SK-N-SH (cell line): ENCODE measurements around the gene DGCR8. TPM values are rescaled to one million over a fixed set of nuclear protein-coding genes. Genes with fewer than 3 reads are reported as not detected.

Experiments
- CTCF ChIA-PET: fragments of 300-600, 350-600 bp; formaldehyde crosslinking; extraction: SDS; loops from one replicate; lab custom pipeline; 2021; lab: Yijun Ruan, JAX
- POLR2A ChIA-PET: fragments of 350-600 bp; sonication (Branson Sonifier 250); formaldehyde crosslinking; extraction: SDS; loops from one replicate; lab custom pipeline; 2020; ENCODE audit warnings: antibody characterized with exemption, inconsistent platforms; lab: Yijun Ruan, JAX
- DNase-seq: peaks from one replicate; pipeline ENCODE4 v3.0.0; 2012
- H2AFZ ChIP-seq: fragments of 200-600 bp; sonication (generic); 2 replicates; pipeline ENCODE4 v1.8.1; 2016; ENCODE audit warnings: antibody characterized with exemption, mild to moderate bottlenecking, low read depth
- H3F3A ChIP-seq: fragments of 200-600 bp; sonication (generic); replicated peaks from 2 replicates; pipeline ENCODE3; 2016; ENCODE audit warnings: antibody characterized with exemption, mild to moderate bottlenecking; ENCODE audit not compliant: insufficient read depth
- H3K27ac ChIP-seq, 2 experiments: fragments of 200-500 bp in 1 of 2; fragments of 200-600 bp in 1 of 2; sonication (Bioruptor generic) in 1 of 2; sonication (generic), shearing (Covaris generic) in 1 of 2; 2 replicates each; pipeline versions ENCODE4 v1.5.1 to v1.6.1; 2014 to 2016; ENCODE audit warnings: low read depth in 2 of 2, inconsistent platforms in 1 of 2, low read length in 1 of 2, mild to moderate bottlenecking in 1 of 2, mixed read lengths in 1 of 2
- H3K27me3 ChIP-seq: fragments of 200-600 bp; sonication (generic), shearing (Covaris generic); 2 replicates; pipeline ENCODE4 v1.6.1; 2016; ENCODE audit warnings: mixed run types; ENCODE audit not compliant: insufficient read depth
- H3K36me3 ChIP-seq, 2 experiments: fragments of 200-500 bp in 1 of 2; fragments of 200-600 bp in 1 of 2; sonication (Bioruptor generic) in 1 of 2; sonication (generic) in 1 of 2; replicated peaks in 1 of 2; 2 replicates each; pipeline versions ENCODE3 to v1.5.1; 2014 to 2016; ENCODE audit warnings: low read length in 1 of 2, mild to moderate bottlenecking in 1 of 2; ENCODE audit not compliant: insufficient read depth in 2 of 2, control insufficient read depth in 1 of 2
- H3K4me1 ChIP-seq, 2 experiments: fragments of 200-500 bp in 1 of 2; fragments of 200-600 bp in 1 of 2; sonication (Bioruptor generic) in 1 of 2; sonication (generic), shearing (Covaris generic) in 1 of 2; 2 replicates each; pipeline versions ENCODE4 v1.5.1 to v1.6.1; 2014 to 2016; ENCODE audit warnings: low read depth in 1 of 2, low read length in 1 of 2, mixed run types in 1 of 2; ENCODE audit not compliant: insufficient read depth in 2 of 2, control insufficient read depth in 1 of 2
- H3K4me2 ChIP-seq: fragments of 200-600 bp; sonication (generic), shearing (Covaris generic); 2 replicates; pipeline ENCODE4 v1.6.1; 2017; ENCODE audit warnings: mixed run types
- H3K4me3 ChIP-seq, 2 experiments: fragments of 200-500 bp in 1 of 2; fragments of 200-600 bp in 1 of 2; sonication (Bioruptor generic) in 1 of 2; sonication (generic), shearing (Covaris generic) in 1 of 2; 2 replicates each; pipeline versions ENCODE4 v1.5.1 to v1.8.1; 2014 to 2016; ENCODE audit warnings: low read depth in 2 of 2, inconsistent platforms in 1 of 2, low read length in 1 of 2, mild to moderate bottlenecking in 1 of 2, mixed read lengths in 1 of 2, moderate library complexity in 1 of 2
- H3K79me2 ChIP-seq: fragments of 200-600 bp; sonication (generic); 2 replicates; pipeline ENCODE4 v1.8.1; 2017; ENCODE audit warnings: mild to moderate bottlenecking; ENCODE audit not compliant: insufficient read depth
- H3K9ac ChIP-seq: fragments of 200-600 bp; sonication (generic); 2 replicates; pipeline ENCODE4 v1.6.1; 2017; ENCODE audit warnings: mixed run types
- H3K9me2 ChIP-seq: fragments of 200-600 bp; sonication (generic); 2 replicates; pipeline ENCODE4 v1.6.1; 2017; ENCODE audit warnings: mixed run types
- H3K9me3 ChIP-seq: fragments of 200-600 bp; sonication (generic); 2 replicates; pipeline ENCODE4 v1.6.1; 2017; ENCODE audit warnings: mixed run types, mild to moderate bottlenecking, moderate library complexity
- H4K20me1 ChIP-seq: fragments of 200-600 bp; sonication (generic); 2 replicates; pipeline ENCODE4 v1.6.1; 2017; ENCODE audit warnings: mild to moderate bottlenecking, mixed run types; ENCODE audit not compliant: insufficient read depth
- CHD2 ChIP-seq: fragments of 150-350 bp; IDR thresholded peaks from 2 replicates; pipeline ENCODE4 v1.6.1; 2018; ENCODE audit warnings: low read length; ENCODE audit not compliant: partially characterized antibody
- EZH2phosphoT487 ChIP-seq: fragments of 200-600 bp; sonication (generic); IDR thresholded peaks from 2 replicates; pipeline ENCODE4 v1.6.1; 2017; ENCODE audit warnings: low read depth, mixed run types, mild to moderate bottlenecking, antibody characterized with exemption, moderate library complexity, borderline replicate concordance
- FOXJ3 ChIP-seq: sonication (generic); formaldehyde crosslinking; IDR thresholded peaks from 2 replicates; pipeline ENCODE4 v1.5.1; 2020; ENCODE audit warnings: mild to moderate bottlenecking, missing genetic modification reagents
- MEF2A ChIP-seq: IDR thresholded peaks from 2 replicates; pipeline ENCODE4 v1.4.0; 2012; ENCODE audit warnings: low read depth, borderline replicate concordance
- MXI1 ChIP-seq: IDR thresholded peaks from 2 replicates; pipeline ENCODE4 v1.6.1; 2012; ENCODE audit warnings: mild to moderate bottlenecking, low read depth, low read length, improper control_type of control experiment
- POLR2AphosphoS5 ChIP-seq: IDR thresholded peaks from 2 replicates; pipeline ENCODE4 v1.6.1; 2012; ENCODE audit warnings: low read depth, low read length
- RAD21 ChIP-seq: IDR thresholded peaks from 2 replicates; pipeline ENCODE4 v1.6.1; 2012; ENCODE audit warnings: mild to moderate bottlenecking, low read length
- SIN3A ChIP-seq: IDR thresholded peaks from 2 replicates; pipeline ENCODE4 v1.6.1; 2012; ENCODE audit warnings: low read depth, mild to moderate bottlenecking, low read length, moderate library complexity, borderline replicate concordance
- TAF1 ChIP-seq: IDR thresholded peaks from 2 replicates; pipeline ENCODE4 v1.6.1; 2012; ENCODE audit warnings: low read depth, mild to moderate bottlenecking, low read length, moderate library complexity, borderline replicate concordance
- TEAD4 ChIP-seq: IDR thresholded peaks from 2 replicates; pipeline ENCODE4 v1.4.0; 2012; ENCODE audit warnings: mild to moderate bottlenecking, borderline replicate concordance; ENCODE audit not compliant: insufficient read depth
- WGBS: methylation state at CpG from one replicate; pipeline ENCODE4 v1.1.6; 2017; ENCODE audit warnings: low lambda C conversion rate; 5-methylcytosine and 5-hydroxymethylcytosine counted together
- polyA plus RNA-seq, 3 experiments: library from polyadenylated mRNA; depleted of rRNA; stranded (reverse); fragments of >200 nt; gene quantifications; 2 replicates each; pipeline ENCODE4 v1.2.3, GENCODE V29; 2012
- TF ChIP-seq, protein P1 (sequence below): fragments of 200-600 bp; sonication (generic); IDR thresholded peaks from 2 replicates; pipeline ENCODE4 v1.6.1; 2017; ENCODE audit warnings: antibody characterized with exemption, mild to moderate bottlenecking, moderate library complexity
- TF ChIP-seq, protein P2 (sequence below): fragments of 150-350 bp; IDR thresholded peaks from 2 replicates; pipeline ENCODE4 v1.6.1; 2016; ENCODE audit warnings: mild to moderate bottlenecking, low read depth, low read length
- TF ChIP-seq, protein P3 (sequence below): IDR thresholded peaks from 2 replicates; pipeline ENCODE4 v1.4.0; 2012; ENCODE audit warnings: low read depth, borderline replicate concordance
- TF ChIP-seq, protein P4 (sequence below): IDR thresholded peaks from 2 replicates; pipeline ENCODE4 v1.4.0; 2012; ENCODE audit warnings: low read depth

Gene DGCR8
- polyA plus RNA-seq, 1 of the 3 experiments (the other 2 are of a cell fraction): 26.5 TPM

DNA sequence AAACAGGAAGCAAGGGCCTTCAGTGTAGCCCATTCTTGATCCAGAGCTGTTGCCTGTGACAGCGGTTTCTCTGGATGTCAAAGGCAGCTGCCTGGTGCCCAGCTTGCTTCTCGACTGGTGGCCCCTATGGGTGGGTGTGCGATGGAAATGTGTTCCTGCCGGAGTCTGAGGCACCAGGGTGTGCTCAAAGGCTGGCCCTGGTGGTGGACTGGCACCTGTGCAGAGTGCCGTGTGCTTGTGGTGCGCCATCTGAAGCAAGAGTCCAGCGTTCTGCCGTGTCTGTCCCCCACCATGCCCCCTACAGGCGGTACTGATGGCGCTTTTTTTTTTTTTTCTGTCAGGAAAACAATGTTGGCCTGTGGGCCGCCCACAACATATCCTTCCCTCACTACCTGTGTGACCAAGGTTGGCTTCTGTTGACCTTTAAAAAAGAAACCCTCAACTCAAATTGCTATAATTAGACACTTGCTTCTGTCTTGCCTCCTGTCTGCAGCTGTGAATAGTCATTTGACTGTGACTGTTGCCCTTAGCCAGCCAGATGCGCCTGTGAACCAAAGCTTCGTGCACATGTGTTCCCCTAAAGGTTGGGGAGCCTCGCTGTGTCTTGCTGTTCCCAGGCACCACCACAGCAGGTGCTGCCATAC is 31.1 kb downstream of the DGCR8 start:
- TF ChIP-seq SIN3A (peak; percentile 76; the same call in 1 of the 2 replicates), RAD21 (0 out of 2 replicates have a peak, but pooled peaks have one; percentile 12), MXI1 (peak; percentile 54; the same call in 1 of the 2 replicates), CHD2 (peak; percentile 23), TEAD4 (no peak), TAF1 (no peak)
- TF ChIP-seq, protein P1, sequence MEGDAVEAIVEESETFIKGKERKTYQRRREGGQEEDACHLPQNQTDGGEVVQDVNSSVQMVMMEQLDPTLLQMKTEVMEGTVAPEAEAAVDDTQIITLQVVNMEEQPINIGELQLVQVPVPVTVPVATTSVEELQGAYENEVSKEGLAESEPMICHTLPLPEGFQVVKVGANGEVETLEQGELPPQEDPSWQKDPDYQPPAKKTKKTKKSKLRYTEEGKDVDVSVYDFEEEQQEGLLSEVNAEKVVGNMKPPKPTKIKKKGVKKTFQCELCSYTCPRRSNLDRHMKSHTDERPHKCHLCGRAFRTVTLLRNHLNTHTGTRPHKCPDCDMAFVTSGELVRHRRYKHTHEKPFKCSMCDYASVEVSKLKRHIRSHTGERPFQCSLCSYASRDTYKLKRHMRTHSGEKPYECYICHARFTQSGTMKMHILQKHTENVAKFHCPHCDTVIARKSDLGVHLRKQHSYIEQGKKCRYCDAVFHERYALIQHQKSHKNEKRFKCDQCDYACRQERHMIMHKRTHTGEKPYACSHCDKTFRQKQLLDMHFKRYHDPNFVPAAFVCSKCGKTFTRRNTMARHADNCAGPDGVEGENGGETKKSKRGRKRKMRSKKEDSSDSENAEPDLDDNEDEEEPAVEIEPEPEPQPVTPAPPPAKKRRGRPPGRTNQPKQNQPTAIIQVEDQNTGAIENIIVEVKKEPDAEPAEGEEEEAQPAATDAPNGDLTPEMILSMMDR: peak; percentile 61
- TF ChIP-seq, all 33 proteins: peak for 5
- WGBS: 69% methylated on average over 10 of the region's 14 CpGs

DNA sequence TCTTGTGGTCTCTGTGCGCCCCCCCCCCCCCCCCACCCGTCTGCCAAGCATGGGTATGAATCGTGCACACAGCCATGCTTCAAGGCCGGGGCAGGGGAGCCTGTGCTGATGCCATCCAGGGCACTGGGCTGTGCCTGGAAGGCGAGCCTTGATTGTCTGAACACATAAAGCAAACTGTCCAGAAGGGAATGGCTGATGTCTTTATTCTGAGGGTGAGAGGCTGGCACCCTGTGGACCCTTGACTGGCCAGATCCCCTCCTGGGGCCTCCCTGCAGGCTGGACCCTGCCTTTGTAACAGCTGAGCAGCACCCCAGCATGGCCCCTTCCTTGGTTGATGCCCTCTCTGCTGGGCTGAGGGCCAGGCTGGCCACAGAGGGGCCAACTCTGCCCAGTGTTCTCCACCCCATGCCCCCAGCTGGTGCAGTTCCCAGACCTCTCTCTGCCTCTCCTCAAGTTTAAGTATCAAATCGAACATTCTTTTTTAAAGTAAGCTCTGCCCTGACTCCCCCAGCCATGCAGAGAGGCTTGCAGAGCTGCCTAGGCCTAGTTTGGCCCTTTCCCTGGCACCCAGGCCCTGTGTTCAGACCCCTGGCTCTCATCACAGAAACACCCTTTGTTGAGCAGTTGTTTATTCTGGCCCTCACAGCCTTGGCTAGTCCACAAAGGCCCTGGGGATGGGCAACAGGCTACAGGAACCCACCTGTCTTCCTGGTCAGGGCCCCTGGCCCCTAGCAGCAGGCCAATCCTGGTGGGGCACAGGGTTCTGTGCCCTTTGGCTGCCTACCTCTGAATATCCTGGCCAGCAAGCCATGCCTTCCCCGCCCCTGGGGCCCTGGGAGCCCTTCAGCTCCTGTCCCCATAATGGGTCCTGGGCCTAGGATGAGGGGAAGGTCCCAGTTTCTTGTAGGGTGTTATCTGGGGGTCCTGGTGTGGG is 31.9 kb downstream of the DGCR8 start:
- ChIA-PET CTCF (interaction anchor here (0.7 to 2.3 kb wide), 10 partner anchors 10 to 153 kb away, joined by 3 to 10 read pairs (median 3); no protein-coding TSS in a partner anchor), POLR2A (no interaction called here)
- Histone ChIP-seq H3K4me3 (no peak overlapping the region), H3K9me3 (no peaks in the 10 kb centered on the region), H3K27ac (no peak overlapping the region; a peak in 1 of 4 replicates), H3F3A (peaks cover 16% of the 10 kb centered on the region), H3K9me2 (no peaks in the 10 kb centered on the region), H2AFZ (no peak overlapping the region), H3K79me2 (peaks cover 27% of the 10 kb centered on the region), H3K36me3 (peaks cover 21 to 84% of the 10 kb centered on the region in 2 experiments), H3K9ac (no peak overlapping the region), H3K4me2 (no peak overlapping the region), H3K27me3 (no peaks in the 10 kb centered on the region), H4K20me1 (0 out of 2 replicates have a peak, but pooled peaks cover 8% of the 10 kb centered on the region), H3K4me1 (peaks cover 7 to 14% of the 10 kb centered on the region in 2 experiments; a peak in 1 of 4 replicates)
- no peak for DNase-seq
- 81% methylated on average over 2 of the region's 7 CpGs for WGBS
- no peak for TF ChIP-seq FOXJ3 (CRISPR knock-in tag)
- TF ChIP-seq, protein P2, sequence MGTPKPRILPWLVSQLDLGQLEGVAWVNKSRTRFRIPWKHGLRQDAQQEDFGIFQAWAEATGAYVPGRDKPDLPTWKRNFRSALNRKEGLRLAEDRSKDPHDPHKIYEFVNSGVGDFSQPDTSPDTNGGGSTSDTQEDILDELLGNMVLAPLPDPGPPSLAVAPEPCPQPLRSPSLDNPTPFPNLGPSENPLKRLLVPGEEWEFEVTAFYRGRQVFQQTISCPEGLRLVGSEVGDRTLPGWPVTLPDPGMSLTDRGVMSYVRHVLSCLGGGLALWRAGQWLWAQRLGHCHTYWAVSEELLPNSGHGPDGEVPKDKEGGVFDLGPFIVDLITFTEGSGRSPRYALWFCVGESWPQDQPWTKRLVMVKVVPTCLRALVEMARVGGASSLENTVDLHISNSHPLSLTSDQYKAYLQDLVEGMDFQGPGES: no peak
- no peak for TF ChIP-seq EZH2phosphoT487
- TF ChIP-seq, protein P3, sequence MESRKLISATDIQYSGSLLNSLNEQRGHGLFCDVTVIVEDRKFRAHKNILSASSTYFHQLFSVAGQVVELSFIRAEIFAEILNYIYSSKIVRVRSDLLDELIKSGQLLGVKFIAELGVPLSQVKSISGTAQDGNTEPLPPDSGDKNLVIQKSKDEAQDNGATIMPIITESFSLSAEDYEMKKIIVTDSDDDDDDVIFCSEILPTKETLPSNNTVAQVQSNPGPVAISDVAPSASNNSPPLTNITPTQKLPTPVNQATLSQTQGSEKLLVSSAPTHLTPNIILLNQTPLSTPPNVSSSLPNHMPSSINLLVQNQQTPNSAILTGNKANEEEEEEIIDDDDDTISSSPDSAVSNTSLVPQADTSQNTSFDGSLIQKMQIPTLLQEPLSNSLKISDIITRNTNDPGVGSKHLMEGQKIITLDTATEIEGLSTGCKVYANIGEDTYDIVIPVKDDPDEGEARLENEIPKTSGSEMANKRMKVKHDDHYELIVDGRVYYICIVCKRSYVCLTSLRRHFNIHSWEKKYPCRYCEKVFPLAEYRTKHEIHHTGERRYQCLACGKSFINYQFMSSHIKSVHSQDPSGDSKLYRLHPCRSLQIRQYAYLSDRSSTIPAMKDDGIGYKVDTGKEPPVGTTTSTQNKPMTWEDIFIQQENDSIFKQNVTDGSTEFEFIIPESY: no peak
- TF ChIP-seq, protein P4, sequence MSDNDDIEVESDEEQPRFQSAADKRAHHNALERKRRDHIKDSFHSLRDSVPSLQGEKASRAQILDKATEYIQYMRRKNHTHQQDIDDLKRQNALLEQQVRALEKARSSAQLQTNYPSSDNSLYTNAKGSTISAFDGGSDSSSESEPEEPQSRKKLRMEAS: no peak
- TF ChIP-seq POLR2AphosphoS5: peak; percentile 30; the same call in 1 of the 2 replicates
- TF ChIP-seq MEF2A: no peak

More for the DNA sequence above, 31.1 kb downstream of the DGCR8 start:
- H3K9me3 ChIP-seq: no peaks in the 10 kb centered on the region
- H3K36me3 ChIP-seq: peaks cover 24 to 92% of the 10 kb centered on the region in 2 experiments
- H3K4me1 ChIP-seq: peaks cover 6 to 11% of the 10 kb centered on the region in 2 experiments; a peak in 1 of 4 replicates
- H3K9ac ChIP-seq: no peak overlapping the region
- peak; percentile 87 for DNase-seq
- no peak overlapping the region for H3K4me3 ChIP-seq
- H3K4me2 ChIP-seq: no peak overlapping the region
- no peaks in the 10 kb centered on the region for H3K9me2 ChIP-seq
- H3K79me2 ChIP-seq: peaks cover 20% of the 10 kb centered on the region
- no peak overlapping the region for H2AFZ ChIP-seq
- no peaks in the 10 kb centered on the region for H3K27me3 ChIP-seq
- H3F3A ChIP-seq: peaks cover 16% of the 10 kb centered on the region
- ChIA-PET CTCF (interaction anchor here (0.5 to 2.3 kb wide), 16 partner anchors 10 to 279 kb away, joined by 3 to 10 read pairs (median 3); no protein-coding TSS in a partner anchor), POLR2A (interaction anchor here (0.6 kb wide), 1 partner anchor 10 kb away, joined by 3 read pairs; no protein-coding TSS in a partner anchor)
- 0 out of 2 replicates have a peak, but pooled peaks cover 8% of the 10 kb centered on the region for H4K20me1 ChIP-seq
- peak overlapping the region; percentile 7 to 28; a peak in 3 of 4 replicates for H3K27ac ChIP-seq
